ENCODE measurements around the gene ANKRD23. TPM values are rescaled to one million over a fixed set of nuclear protein-coding genes. Genes with fewer than 3 reads are reported as not detected.
A peak's percentile ranks its signal among the peaks of the same experiment; 100 is the strongest.

The ANKRD23 gene
- total RNA-seq, 1 donor from 2014 or later: 1.9 TPM

GRCh38 chr2:96822786-96823185 lies 21.0 kb downstream of the ANKRD23 start:
- TF ChIP-seq, protein P1, sequence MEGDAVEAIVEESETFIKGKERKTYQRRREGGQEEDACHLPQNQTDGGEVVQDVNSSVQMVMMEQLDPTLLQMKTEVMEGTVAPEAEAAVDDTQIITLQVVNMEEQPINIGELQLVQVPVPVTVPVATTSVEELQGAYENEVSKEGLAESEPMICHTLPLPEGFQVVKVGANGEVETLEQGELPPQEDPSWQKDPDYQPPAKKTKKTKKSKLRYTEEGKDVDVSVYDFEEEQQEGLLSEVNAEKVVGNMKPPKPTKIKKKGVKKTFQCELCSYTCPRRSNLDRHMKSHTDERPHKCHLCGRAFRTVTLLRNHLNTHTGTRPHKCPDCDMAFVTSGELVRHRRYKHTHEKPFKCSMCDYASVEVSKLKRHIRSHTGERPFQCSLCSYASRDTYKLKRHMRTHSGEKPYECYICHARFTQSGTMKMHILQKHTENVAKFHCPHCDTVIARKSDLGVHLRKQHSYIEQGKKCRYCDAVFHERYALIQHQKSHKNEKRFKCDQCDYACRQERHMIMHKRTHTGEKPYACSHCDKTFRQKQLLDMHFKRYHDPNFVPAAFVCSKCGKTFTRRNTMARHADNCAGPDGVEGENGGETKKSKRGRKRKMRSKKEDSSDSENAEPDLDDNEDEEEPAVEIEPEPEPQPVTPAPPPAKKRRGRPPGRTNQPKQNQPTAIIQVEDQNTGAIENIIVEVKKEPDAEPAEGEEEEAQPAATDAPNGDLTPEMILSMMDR (IDR thresholded peaks at IDR 0.05): no peak
- peaks cover 16% of the 10 kb centered on the region for H3K4me1 Mint-ChIP-seq (ENCODE audit: low read depth)
- no peak for DNase-seq (ENCODE audit: low spot score)
- no peaks in the 10 kb centered on the region for H3K27me3 Mint-ChIP-seq (ENCODE audit: low read depth)
- no peaks in the 10 kb centered on the region for H3K36me3 Mint-ChIP-seq (ENCODE audit: low read depth)
- no peak overlapping the region for H3K4me3 Mint-ChIP-seq (ENCODE audit: unreplicated experiment)
- H3K9me3 Mint-ChIP-seq (ENCODE audit: low read depth): no peaks in the 10 kb centered on the region
- H3K27ac Mint-ChIP-seq (ENCODE audit: unreplicated experiment): no peak overlapping the region

- TF ChIP-seq, protein P1 (IDR thresholded peaks at IDR 0.05): no peak
- Mint-ChIP-seq H3K9me3 (ENCODE audit: low read depth) (no peaks in the 10 kb centered on the region), H3K4me1 (ENCODE audit: low read depth) (peaks cover 24% of the 10 kb centered on the region), H3K27me3 (ENCODE audit: low read depth) (no peaks in the 10 kb centered on the region), H3K36me3 (ENCODE audit: low read depth) (no peaks in the 10 kb centered on the region), H3K4me3 (ENCODE audit: unreplicated experiment) (no peak overlapping the region), H3K27ac (ENCODE audit: unreplicated experiment) (no peak overlapping the region)
- DNase-seq (ENCODE audit: low spot score): no peak
These were observed 22.6 kb downstream of the ANKRD23 start for GRCh38 chr2:96821113-96821675.

- Mint-ChIP-seq H3K36me3 (ENCODE audit: low read depth) (no peaks in the 10 kb centered on the region), H3K27ac (ENCODE audit: unreplicated experiment) (no peak overlapping the region), H3K9me3 (ENCODE audit: low read depth) (no peaks in the 10 kb centered on the region), H3K4me1 (ENCODE audit: low read depth) (peaks cover 31% of the 10 kb centered on the region), H3K4me3 (ENCODE audit: unreplicated experiment) (no peak overlapping the region), H3K27me3 (ENCODE audit: low read depth) (no peaks in the 10 kb centered on the region)
- DNase-seq (ENCODE audit: low spot score): no peak
- TF ChIP-seq, protein P1 (IDR thresholded peaks at IDR 0.05): no peak
These were observed 23.8 kb downstream of the ANKRD23 start for GRCh38 chr2:96819876-96820511.

DNA sequence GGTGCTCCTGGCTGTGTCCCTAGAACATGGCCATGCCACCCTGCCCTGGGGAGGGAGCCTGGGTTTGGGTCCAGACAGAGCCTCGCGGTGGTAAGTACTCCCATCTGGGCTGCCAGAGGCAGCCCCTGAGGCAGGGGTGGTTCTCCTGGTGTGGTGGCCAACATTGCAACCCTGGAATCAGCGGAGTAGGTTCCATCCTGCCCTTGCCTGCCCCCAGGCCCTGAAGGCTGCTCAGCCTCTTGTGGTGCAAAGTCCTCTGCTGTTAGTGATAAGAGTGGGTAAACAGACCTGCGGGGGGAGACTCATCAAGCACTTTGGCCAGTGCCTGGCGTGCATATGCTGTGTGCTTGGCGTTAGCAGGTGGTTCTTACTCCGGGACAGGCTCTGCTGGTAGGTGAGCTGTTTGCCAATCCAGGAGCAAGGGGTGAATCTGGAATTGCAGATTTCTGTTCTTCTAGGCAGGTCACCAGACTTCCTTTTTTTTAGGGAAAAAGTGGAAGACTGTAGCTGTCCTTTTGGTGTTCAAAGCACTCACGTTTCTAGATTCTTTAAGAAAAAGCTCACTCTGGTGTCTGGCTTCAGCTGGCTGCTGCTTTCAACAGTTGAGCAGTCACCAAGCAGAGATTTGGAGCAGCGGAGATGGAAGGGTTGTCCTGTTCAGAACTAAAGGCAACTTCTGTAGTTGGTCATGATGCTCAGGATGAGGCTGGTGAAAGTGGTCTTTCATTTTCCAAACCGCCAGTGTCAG lies 24.5 kb downstream of the ANKRD23 start:
- H3K4me3 Mint-ChIP-seq (ENCODE audit: unreplicated experiment): no peak overlapping the region
- H3K27ac Mint-ChIP-seq (ENCODE audit: unreplicated experiment): no peak overlapping the region
- no peaks in the 10 kb centered on the region for H3K36me3 Mint-ChIP-seq (ENCODE audit: low read depth)
- no peaks in the 10 kb centered on the region for H3K27me3 Mint-ChIP-seq (ENCODE audit: low read depth)
- no peaks in the 10 kb centered on the region for H3K9me3 Mint-ChIP-seq (ENCODE audit: low read depth)
- TF ChIP-seq, protein P1 (IDR thresholded peaks at IDR 0.05): no peak
- no peak for DNase-seq (ENCODE audit: low spot score)
- H3K4me1 Mint-ChIP-seq (ENCODE audit: low read depth): peaks cover 32% of the 10 kb centered on the region

DNA sequence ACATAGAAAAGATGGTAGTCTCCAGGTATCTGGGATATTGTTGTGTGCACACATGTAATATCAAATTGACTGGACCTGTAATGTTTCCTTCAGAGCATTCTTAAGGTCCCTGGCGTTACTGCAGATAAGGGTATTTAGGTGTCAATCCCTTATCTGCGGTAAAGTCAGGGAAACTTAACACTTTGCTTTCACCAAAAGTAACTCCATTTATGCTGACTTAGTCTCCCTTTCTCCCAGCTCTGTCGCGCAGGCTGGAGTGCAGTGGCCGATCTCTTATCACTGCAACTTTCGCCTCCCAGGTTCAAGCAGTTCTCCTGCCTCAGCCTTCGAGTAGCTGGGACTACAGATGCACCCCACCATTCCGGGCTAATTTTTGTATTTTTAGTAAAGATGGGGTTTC lies 25.9 kb downstream of the ANKRD23 start:
- no peaks in the 10 kb centered on the region for H3K36me3 Mint-ChIP-seq (ENCODE audit: low read depth)
- peak overlapping the region; percentile 70 for H3K4me3 Mint-ChIP-seq (ENCODE audit: unreplicated experiment)
- no peaks in the 10 kb centered on the region for H3K27me3 Mint-ChIP-seq (ENCODE audit: low read depth)
- peaks cover 22% of the 10 kb centered on the region for H3K4me1 Mint-ChIP-seq (ENCODE audit: low read depth)
- DNase-seq (ENCODE audit: low spot score): no peak
- no peak overlapping the region for H3K27ac Mint-ChIP-seq (ENCODE audit: unreplicated experiment)
- no peaks in the 10 kb centered on the region for H3K9me3 Mint-ChIP-seq (ENCODE audit: low read depth)
- TF ChIP-seq, protein P1 (IDR thresholded peaks at IDR 0.05): no peak

Measured in chondrocyte (in vitro differentiated cells).